Panc1 (cell line): Measurements from ENCODE around the gene ABHD18. TPM values are rescaled to one million over a fixed set of nuclear protein-coding genes. Genes with fewer than 3 reads are reported as not detected.
"Not testable (repeated sequence)": the region's sequence is repeated elsewhere in the genome, so short reads cannot be mapped to it uniquely, and the experiment has no call there.

Source experiments
- ATAC-seq: fragments of 200-7000 bp; cut with Tn5 transposase; 2 replicates; pipeline ENCODE4 v1.9.1; 2020; ENCODE audit warnings: mild to moderate bottlenecking, moderate library complexity
- BruUV-seq: library from RNA; stranded (reverse); fragments of 400-500 nt; replicated peaks from 2 replicates; lab custom pipeline; 2021; lab: Mats Ljungman, UMichigan
- CTCF ChIA-PET: fragments of 300-600 bp; sonication (Branson Sonifier 250); formaldehyde crosslinking; loops from one replicate; lab custom pipeline; 2022; ENCODE audit warnings: antibody characterized with exemption; lab: Charles Lee
- POLR2A ChIA-PET: fragments of 300-600 bp; sonication (Branson Sonifier 250); formaldehyde crosslinking; loops from one replicate; lab custom pipeline; 2022; ENCODE audit warnings: antibody characterized with exemption; lab: Charles Lee
- DNase-seq: peaks from one replicate; pipeline ENCODE4 v3.0.0-alpha.2; 2010; ENCODE audit warnings: low read depth, low spot score
- H3K27ac ChIP-seq: 2 replicates; pipeline ENCODE4 v1.5.1; 2011; ENCODE audit warnings: mild to moderate bottlenecking, low read length, inconsistent platforms
- H3K27me3 ChIP-seq: fragments of 200-500 bp; sonication (Bioruptor generic); 2 replicates; pipeline ENCODE4 v1.6.0; 2014; ENCODE audit warnings: low read length, inconsistent platforms; ENCODE audit not compliant: control insufficient read depth, insufficient read depth
- H3K36me3 ChIP-seq: fragments of 200-500 bp; sonication (Bioruptor generic); 2 replicates; pipeline ENCODE4 v1.5.1; 2014; ENCODE audit warnings: inconsistent platforms, mild to moderate bottlenecking, low read length, moderate library complexity; ENCODE audit not compliant: control insufficient read depth, insufficient read depth
- H3K4me1 ChIP-seq: 2 replicates; pipeline ENCODE4 v1.5.1; 2011; ENCODE audit warnings: inconsistent platforms, mild to moderate bottlenecking, low read length, moderate library complexity; ENCODE audit not compliant: control insufficient read depth, insufficient read depth
- H3K4me3 ChIP-seq, 2 experiments: 2 replicates each; pipeline ENCODE4 v1.5.1; 2011 to 2012; ENCODE audit warnings: low read depth in 2 of 2, low read length in 2 of 2, mild to moderate bottlenecking in 2 of 2, inconsistent platforms in 1 of 2, moderate library complexity in 1 of 2
- H3K9me3 ChIP-seq: fragments of 200-500 bp; sonication (Bioruptor generic); 2 replicates; pipeline ENCODE4 v1.5.1; 2014; ENCODE audit warnings: low read depth, mild to moderate bottlenecking, inconsistent platforms, low read length, moderate library complexity; ENCODE audit not compliant: control insufficient read depth, insufficient read depth
- POLR2AphosphoS5 ChIP-seq: IDR thresholded peaks from 2 replicates; pipeline ENCODE4 v1.6.1; 2012; ENCODE audit warnings: mild to moderate bottlenecking, low read depth, low read length, moderate library complexity
- SIN3A ChIP-seq: IDR thresholded peaks from 2 replicates; pipeline ENCODE4 v1.6.1; 2012; ENCODE audit warnings: low read depth, mild to moderate bottlenecking, low read length, moderate library complexity, borderline replicate concordance; ENCODE audit not compliant: insufficient read depth
- TCF7L2 ChIP-seq: IDR thresholded peaks from 2 replicates; pipeline ENCODE4 v1.6.1; 2011; ENCODE audit warnings: mild to moderate bottlenecking, low read depth, low read length, inconsistent platforms
- in situ Hi-C: cut with HindIII; loops from 2 replicates; pipeline ENCODE4 v1.10.0; 2016; ENCODE audit warnings: low sequenced_read_pairs, low pct_unique_long_range_greater_than_20kb
- intact Hi-C: fragments of 100-400 bp; cut with micrococcal nuclease; formaldehyde crosslinking; loops from one replicate; pipeline ENCODE4 v1.10.0; 2022; ENCODE audit not compliant: unreplicated experiment
- total RNA-seq: library from RNA; stranded (reverse); gene quantifications from one replicate; pipeline ENCODE4 v1.2.1, GENCODE V29; 2021; ENCODE audit not compliant: unreplicated experiment
- TF ChIP-seq, protein P1 (sequence below): fragments of 450-650 bp; IDR thresholded peaks from 2 replicates; pipeline ENCODE4 v1.5.1; 2017; ENCODE audit warnings: mild to moderate bottlenecking
- TF ChIP-seq, protein P2 (sequence below), 2 experiments: IDR thresholded peaks; 2 replicates each; pipeline ENCODE4 v1.6.1; 2011 to 2012; ENCODE audit warnings: low read depth in 2 of 2, control low read depth in 1 of 2, low read length in 1 of 2, mild to moderate bottlenecking in 1 of 2, moderate library complexity in 1 of 2; ENCODE audit not compliant: insufficient read depth in 1 of 2

The ABHD18 gene
- total RNA-seq, 1 experiment from 2014 or later, result 7.4 TPM

DNA sequence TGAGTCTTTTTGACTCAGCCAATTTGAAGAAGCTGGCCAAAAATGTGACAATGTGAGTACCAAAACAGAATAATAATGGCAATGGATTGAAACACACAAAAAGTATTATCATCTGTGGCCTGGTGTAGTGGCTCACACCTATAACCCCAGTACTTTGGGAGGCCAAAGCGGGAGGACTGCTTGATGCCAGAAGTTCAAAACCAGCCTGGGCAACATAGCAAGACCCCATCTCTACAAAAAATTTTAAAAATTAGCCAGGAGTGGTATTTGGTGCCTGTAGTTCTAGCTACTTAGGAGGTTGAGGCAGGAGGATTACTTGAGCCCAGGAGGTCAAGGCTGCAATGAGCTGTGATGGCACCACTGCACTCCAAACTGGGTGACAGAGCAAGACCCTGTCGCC is 43.0 kb upstream of the ABHD18 start:
- POLR2A ChIA-PET, result no interaction called here
- H3K36me3 ChIP-seq, result no peaks in the 10 kb centered on the region; the same call in 1 of the 2 replicates

DNA sequence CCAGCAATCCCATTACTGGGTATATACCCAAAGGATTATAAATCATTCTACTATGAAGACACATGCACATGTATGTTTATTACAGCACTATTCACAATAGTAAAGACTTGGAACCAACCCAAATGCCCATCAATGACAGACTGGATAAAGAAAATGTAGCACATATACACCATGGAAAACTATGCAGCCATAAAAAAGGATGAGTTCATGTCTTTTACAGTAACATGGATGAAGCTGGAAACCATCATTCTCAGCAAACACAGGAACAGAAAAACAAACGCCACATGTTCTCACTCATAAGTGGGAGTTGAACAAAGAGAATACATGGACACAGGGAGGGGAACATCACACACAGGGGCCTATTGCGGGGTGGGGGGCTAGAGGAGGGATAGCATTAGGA is 39.5 kb upstream of the ABHD18 start:
- intact Hi-C loops, result not testable (repeated sequence)

More for the DNA sequence above, 43.0 kb upstream of the ABHD18 start:
- Histone ChIP-seq H3K9me3 (no peaks in the 10 kb centered on the region), H3K4me1 (no peaks in the 10 kb centered on the region), H3K27ac (no peak overlapping the region), H3K27me3 (no peaks in the 10 kb centered on the region), H3K4me3 (no peak overlapping the region)
- no TSS peak for BruUV-seq
- intact Hi-C loops, result no loop called here
- in situ Hi-C loops, result no loop called here
- TF ChIP-seq SIN3A, result no peak
- no peak for TF ChIP-seq POLR2AphosphoS5
- no peak for TF ChIP-seq TCF7L2
- TF ChIP-seq, protein P1, sequence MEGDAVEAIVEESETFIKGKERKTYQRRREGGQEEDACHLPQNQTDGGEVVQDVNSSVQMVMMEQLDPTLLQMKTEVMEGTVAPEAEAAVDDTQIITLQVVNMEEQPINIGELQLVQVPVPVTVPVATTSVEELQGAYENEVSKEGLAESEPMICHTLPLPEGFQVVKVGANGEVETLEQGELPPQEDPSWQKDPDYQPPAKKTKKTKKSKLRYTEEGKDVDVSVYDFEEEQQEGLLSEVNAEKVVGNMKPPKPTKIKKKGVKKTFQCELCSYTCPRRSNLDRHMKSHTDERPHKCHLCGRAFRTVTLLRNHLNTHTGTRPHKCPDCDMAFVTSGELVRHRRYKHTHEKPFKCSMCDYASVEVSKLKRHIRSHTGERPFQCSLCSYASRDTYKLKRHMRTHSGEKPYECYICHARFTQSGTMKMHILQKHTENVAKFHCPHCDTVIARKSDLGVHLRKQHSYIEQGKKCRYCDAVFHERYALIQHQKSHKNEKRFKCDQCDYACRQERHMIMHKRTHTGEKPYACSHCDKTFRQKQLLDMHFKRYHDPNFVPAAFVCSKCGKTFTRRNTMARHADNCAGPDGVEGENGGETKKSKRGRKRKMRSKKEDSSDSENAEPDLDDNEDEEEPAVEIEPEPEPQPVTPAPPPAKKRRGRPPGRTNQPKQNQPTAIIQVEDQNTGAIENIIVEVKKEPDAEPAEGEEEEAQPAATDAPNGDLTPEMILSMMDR, result no peak
- TF ChIP-seq, protein P2, sequence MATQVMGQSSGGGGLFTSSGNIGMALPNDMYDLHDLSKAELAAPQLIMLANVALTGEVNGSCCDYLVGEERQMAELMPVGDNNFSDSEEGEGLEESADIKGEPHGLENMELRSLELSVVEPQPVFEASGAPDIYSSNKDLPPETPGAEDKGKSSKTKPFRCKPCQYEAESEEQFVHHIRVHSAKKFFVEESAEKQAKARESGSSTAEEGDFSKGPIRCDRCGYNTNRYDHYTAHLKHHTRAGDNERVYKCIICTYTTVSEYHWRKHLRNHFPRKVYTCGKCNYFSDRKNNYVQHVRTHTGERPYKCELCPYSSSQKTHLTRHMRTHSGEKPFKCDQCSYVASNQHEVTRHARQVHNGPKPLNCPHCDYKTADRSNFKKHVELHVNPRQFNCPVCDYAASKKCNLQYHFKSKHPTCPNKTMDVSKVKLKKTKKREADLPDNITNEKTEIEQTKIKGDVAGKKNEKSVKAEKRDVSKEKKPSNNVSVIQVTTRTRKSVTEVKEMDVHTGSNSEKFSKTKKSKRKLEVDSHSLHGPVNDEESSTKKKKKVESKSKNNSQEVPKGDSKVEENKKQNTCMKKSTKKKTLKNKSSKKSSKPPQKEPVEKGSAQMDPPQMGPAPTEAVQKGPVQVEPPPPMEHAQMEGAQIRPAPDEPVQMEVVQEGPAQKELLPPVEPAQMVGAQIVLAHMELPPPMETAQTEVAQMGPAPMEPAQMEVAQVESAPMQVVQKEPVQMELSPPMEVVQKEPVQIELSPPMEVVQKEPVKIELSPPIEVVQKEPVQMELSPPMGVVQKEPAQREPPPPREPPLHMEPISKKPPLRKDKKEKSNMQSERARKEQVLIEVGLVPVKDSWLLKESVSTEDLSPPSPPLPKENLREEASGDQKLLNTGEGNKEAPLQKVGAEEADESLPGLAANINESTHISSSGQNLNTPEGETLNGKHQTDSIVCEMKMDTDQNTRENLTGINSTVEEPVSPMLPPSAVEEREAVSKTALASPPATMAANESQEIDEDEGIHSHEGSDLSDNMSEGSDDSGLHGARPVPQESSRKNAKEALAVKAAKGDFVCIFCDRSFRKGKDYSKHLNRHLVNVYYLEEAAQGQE (IDR thresholded peaks at IDR 0.05; ENCODE audit: insufficient read depth in 1 of 2, low read depth in 2 of 2, low read length in 1 of 2), result no peak
- DNase-seq (no peak), ATAC-seq (no peak)
- CTCF ChIA-PET, result no interaction called here

DNA sequence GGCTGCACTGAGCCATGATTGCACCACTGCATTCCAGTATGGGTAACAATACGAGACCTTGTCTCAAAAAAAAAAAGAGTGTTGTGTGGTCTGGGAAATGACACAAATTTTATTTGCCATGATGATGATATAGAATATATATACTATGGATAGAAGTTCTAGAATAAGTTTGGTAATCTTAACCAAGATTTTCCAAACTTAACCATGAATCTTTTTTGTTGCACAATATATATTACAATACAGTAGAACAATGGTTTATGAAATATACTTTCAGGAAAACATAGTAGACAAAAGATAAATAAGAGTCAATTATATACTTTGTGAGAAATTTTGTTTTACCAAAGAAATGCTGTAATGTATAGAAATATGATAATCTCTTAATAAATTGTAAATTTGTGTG is 35.0 kb upstream of the ABHD18 start:
- ChIA-PET POLR2A (no interaction called here), CTCF (no interaction called here)
- Histone ChIP-seq H3K4me3 (no peak overlapping the region), H3K36me3 (no peaks in the 10 kb centered on the region; the same call in 1 of the 2 replicates), H3K27me3 (no peaks in the 10 kb centered on the region), H3K4me1 (no peaks in the 10 kb centered on the region), H3K9me3 (no peaks in the 10 kb centered on the region), H3K27ac (no peak overlapping the region)
- no TSS peak for BruUV-seq
- TF ChIP-seq SIN3A, result no peak
- TF ChIP-seq POLR2AphosphoS5, result no peak
- TF ChIP-seq, protein P1, result no peak
- no peak for TF ChIP-seq TCF7L2
- TF ChIP-seq, protein P2 (IDR thresholded peaks at IDR 0.05; ENCODE audit: insufficient read depth in 1 of 2, low read depth in 2 of 2, low read length in 1 of 2), result no peak
- DNase-seq (no peak), ATAC-seq (no peak)
- intact Hi-C loops (no loop called here), in situ Hi-C loops (no loop called here)

More for the DNA sequence above, 39.5 kb upstream of the ABHD18 start:
- in situ Hi-C loops, H3K4me1 ChIP-seq, DNase-seq, H3K36me3 ChIP-seq, ATAC-seq, POLR2A ChIA-PET, H3K4me3 ChIP-seq, H3K9me3 ChIP-seq, BruUV-seq, H3K27me3 ChIP-seq, H3K27ac ChIP-seq, CTCF ChIA-PET: not testable (repeated sequence)
